H1 (cell line): ENCODE measurements around the gene TMEM161A. TPM values are rescaled to one million over a fixed set of nuclear protein-coding genes. Genes with fewer than 3 reads are reported as not detected.

ENCODE experiments used
- CTCF ChIA-PET: fragments of 300-600 bp; sonication (Branson Sonifier 250); formaldehyde crosslinking; loops from one replicate; lab custom pipeline; 2021; ENCODE audit not compliant: partially characterized antibody; lab: Charles Lee
- POLR2A ChIA-PET: fragments of 300-600 bp; sonication (Branson Sonifier 250); formaldehyde crosslinking; loops from one replicate; lab custom pipeline; 2021; ENCODE audit warnings: inconsistent platforms; ENCODE audit not compliant: partially characterized antibody; lab: Charles Lee
- DNase-seq, 2 experiments: peaks; one replicate each; pipeline versions ENCODE4 v3.0.0 to v3.0.0-alpha.2; 2010 to 2022; ENCODE audit warnings: low spot score in 2 of 2, low read depth in 1 of 2, mixed read lengths in 1 of 2
- FAIRE-seq: peaks from 2 replicates; lab custom pipeline; 2011; peaks lifted over from hg19 to GRCh38; lab: Jason Lieb, UNC
- H2AFZ ChIP-seq: 2 replicates; pipeline ENCODE4 v1.8.1; 2012; ENCODE audit warnings: low read length, inconsistent platforms
- H2AK5ac ChIP-seq: 2 replicates; pipeline ENCODE4 v1.6.1; 2013; ENCODE audit warnings: low read depth, low read length
- H2BK120ac ChIP-seq: replicated peaks from 2 replicates; pipeline ENCODE3; 2013; ENCODE audit warnings: low read depth, low read length, inconsistent platforms
- H2BK12ac ChIP-seq: 2 replicates; pipeline ENCODE4 v1.6.1; 2013; ENCODE audit warnings: low read depth, low read length
- H2BK15ac ChIP-seq: 2 replicates; pipeline ENCODE4 v1.6.1; 2013; ENCODE audit warnings: low read length
- H2BK20ac ChIP-seq: 2 replicates; pipeline ENCODE4 v1.6.1; 2013; ENCODE audit warnings: low read length
- H2BK5ac ChIP-seq: 2 replicates; pipeline ENCODE4 v1.6.1; 2013; ENCODE audit warnings: low read depth, low read length
- H3K14ac ChIP-seq: 2 replicates; pipeline ENCODE4 v1.6.1; 2013; ENCODE audit warnings: inconsistent platforms; ENCODE audit not compliant: insufficient read length
- H3K18ac ChIP-seq: 2 replicates; pipeline ENCODE4 v1.6.1; 2013; ENCODE audit warnings: low read length; ENCODE audit errors: extremely low read depth
- H3K23ac ChIP-seq: 2 replicates; pipeline ENCODE4 v1.6.1; 2013; ENCODE audit warnings: inconsistent platforms; ENCODE audit not compliant: insufficient read length
- H3K23me2 ChIP-seq: 2 replicates; pipeline ENCODE4 v1.6.1; 2013; ENCODE audit warnings: low read depth, low read length
- H3K27ac ChIP-seq: 2 replicates; pipeline ENCODE4 v1.6.1; 2011; ENCODE audit warnings: low read depth, low read length, inconsistent platforms
- H3K27me3 ChIP-seq, 4 experiments: replicated peaks in 1 of 4; 1 replicate in 1 of 4; 2 replicates in 3 of 4; pipeline versions ENCODE4 v1.6.1 to v1.8.1; 2011 to 2013; ENCODE audit warnings: low read length in 3 of 4, mild to moderate bottlenecking in 3 of 4, inconsistent platforms in 2 of 4, mixed read lengths in 2 of 4, moderate library complexity in 1 of 4; ENCODE audit not compliant: control insufficient read depth in 3 of 4, insufficient read depth in 3 of 4; ENCODE audit errors: extremely low read depth in 1 of 4
- H3K36me3 ChIP-seq, 4 experiments: 2 replicates each; pipeline versions ENCODE4 v1.6.1 to v1.8.1; 2011 to 2013; ENCODE audit warnings: mild to moderate bottlenecking in 4 of 4, low read length in 3 of 4, moderate library complexity in 2 of 4, control low read depth in 1 of 4, inconsistent platforms in 1 of 4; ENCODE audit not compliant: insufficient read depth in 4 of 4, control insufficient read depth in 2 of 4
- H3K4ac ChIP-seq: replicated peaks from 2 replicates; pipeline ENCODE3; 2013; ENCODE audit warnings: low read length, low read depth, mixed read lengths, inconsistent platforms; ENCODE audit not compliant: insufficient read length
- H3K4me1 ChIP-seq, 4 experiments: replicated peaks in 1 of 4; 1 replicate in 1 of 4; 2 replicates in 3 of 4; pipeline versions ENCODE4 v1.6.1 to v1.8.1; 2011 to 2013; ENCODE audit warnings: low read length in 3 of 4, inconsistent platforms in 2 of 4, mixed read lengths in 1 of 4; ENCODE audit not compliant: insufficient read depth in 4 of 4, control insufficient read depth in 3 of 4
- H3K4me2 ChIP-seq, 2 experiments: 2 replicates each; pipeline versions ENCODE4 v1.6.1 to v1.8.1; 2011 to 2013; ENCODE audit warnings: low read depth in 2 of 2, low read length in 2 of 2, control low read depth in 1 of 2, inconsistent platforms in 1 of 2, mild to moderate bottlenecking in 1 of 2; ENCODE audit not compliant: insufficient read depth in 1 of 2
- H3K4me3 ChIP-seq, 4 experiments: fragments of 200-600, 300-600 bp in 1 of 4; sonication (generic), shearing (Covaris generic), sonication (Bioruptor Twin) in 1 of 4; 2 replicates each; pipeline versions ENCODE4 v1.5.1 to v1.8.1; 2011 to 2016; ENCODE audit warnings: low read length in 4 of 4, low read depth in 3 of 4, control low read depth in 2 of 4, inconsistent platforms in 2 of 4, mild to moderate bottlenecking in 2 of 4, mixed read lengths in 1 of 4, moderate library complexity in 1 of 4; ENCODE audit not compliant: insufficient read depth in 2 of 4; ENCODE audit errors: extremely low read depth in 1 of 4
- H3K56ac ChIP-seq: replicated peaks from 2 replicates; pipeline ENCODE3; 2013; ENCODE audit warnings: low read depth, mild to moderate bottlenecking, mixed read lengths, low read length, inconsistent platforms; ENCODE audit not compliant: insufficient read length
- H3K79me1 ChIP-seq: 2 replicates; pipeline ENCODE4 v1.6.1; 2013; ENCODE audit warnings: low read depth, low read length, control low read depth
- H3K79me2 ChIP-seq, 2 experiments: 2 replicates each; pipeline versions ENCODE4 v1.6.1 to v1.8.1; 2012 to 2013; ENCODE audit warnings: low read length in 2 of 2, mild to moderate bottlenecking in 2 of 2, inconsistent platforms in 1 of 2; ENCODE audit not compliant: insufficient read depth in 2 of 2, control insufficient read depth in 1 of 2
- H3K9ac ChIP-seq, 4 experiments: replicated peaks in 1 of 4; 1 replicate in 1 of 4; 2 replicates in 3 of 4; pipeline versions ENCODE4 v1.6.1 to v1.8.1; 2011 to 2013; ENCODE audit warnings: low read depth in 3 of 4, low read length in 3 of 4, control low read depth in 2 of 4, mild to moderate bottlenecking in 2 of 4, moderate library complexity in 2 of 4, inconsistent platforms in 1 of 4; ENCODE audit errors: extremely low read depth in 1 of 4
- H3K9me3 ChIP-seq, 2 experiments: 2 replicates each; pipeline versions ENCODE4 v1.6.1 to v1.8.1; 2012 to 2013; ENCODE audit warnings: mild to moderate bottlenecking in 2 of 2, moderate library complexity in 2 of 2, control low read depth in 1 of 2, inconsistent platforms in 1 of 2, low read depth in 1 of 2, low read length in 1 of 2, mixed read lengths in 1 of 2; ENCODE audit not compliant: insufficient read depth in 2 of 2
- H4K20me1 ChIP-seq, 2 experiments: replicated peaks in 1 of 2; 2 replicates each; pipeline versions ENCODE3 to v1.8.1; 2011 to 2013; ENCODE audit warnings: inconsistent platforms in 2 of 2, low read length in 2 of 2, mild to moderate bottlenecking in 1 of 2; ENCODE audit not compliant: insufficient read depth in 2 of 2, control insufficient read depth in 1 of 2
- H4K5ac ChIP-seq: 2 replicates; pipeline ENCODE4 v1.6.1; 2013; ENCODE audit warnings: low read length, low read depth, mixed read lengths, inconsistent platforms; ENCODE audit not compliant: insufficient read length
- H4K8ac ChIP-seq: 2 replicates; pipeline ENCODE4 v1.8.0; 2013; ENCODE audit warnings: mild to moderate bottlenecking, moderate library complexity, low read length, inconsistent platforms; ENCODE audit not compliant: insufficient read depth; ENCODE audit errors: extremely low read depth
- H4K91ac ChIP-seq: replicated peaks from 2 replicates; pipeline ENCODE3; 2013; ENCODE audit warnings: low read length, mixed read lengths, inconsistent platforms; ENCODE audit not compliant: insufficient read length
- ASH2L ChIP-seq: fragments of 200-600, 300-600 bp; sonication (generic); IDR thresholded peaks from one replicate; pipeline ENCODE4 v1.7.1; 2017; ENCODE audit warnings: low read length
- ATF2 ChIP-seq: IDR thresholded peaks from 2 replicates; pipeline ENCODE4 v1.6.1; 2012; ENCODE audit warnings: low read length, inconsistent platforms
- CREB1 ChIP-seq: IDR thresholded peaks from 2 replicates; pipeline ENCODE4 v1.6.1; 2012; ENCODE audit warnings: inconsistent platforms
- JUND ChIP-seq: IDR thresholded peaks from 2 replicates; pipeline ENCODE4 v1.6.1; 2011; ENCODE audit warnings: mild to moderate bottlenecking, improper control_type of control experiment, low read length
- SIN3A ChIP-seq, 2 experiments: IDR thresholded peaks in 1 of 2; conservative IDR thresholded peaks in 1 of 2; 2 replicates each; pipeline ENCODE4 v1.6.1; 2011 to 2012; ENCODE audit warnings: low read length in 2 of 2, improper control_type of control experiment in 1 of 2, low read depth in 1 of 2, mild to moderate bottlenecking in 1 of 2
- TAF7 ChIP-seq: optimal IDR thresholded peaks from 2 replicates; pipeline ENCODE3; 2011; ENCODE audit warnings: low read depth, mild to moderate bottlenecking, inconsistent platforms, low read length, moderate library complexity, borderline replicate concordance
- YY1 ChIP-seq: IDR thresholded peaks from 2 replicates; pipeline ENCODE4 v1.6.1; 2011; ENCODE audit warnings: low read depth, mild to moderate bottlenecking, low read length
- WGBS, 2 experiments: shearing (Covaris generic) in 1 of 2; methylation state at CpG; one replicate each; pipeline versions ENCODE4 v1.1.6 to v1.1.7; 2013 to 2015; ENCODE audit warnings: low lambda C conversion rate in 2 of 2, mixed read lengths in 2 of 2, inconsistent platforms in 1 of 2, low coverage in 1 of 2, missing lambda C conversion rate in 1 of 2; ENCODE audit not compliant: insufficient replicate concordance in 2 of 2, insufficient coverage in 1 of 2, insufficient read length in 1 of 2; ENCODE audit errors: extremely low coverage in 1 of 2, missing lambda C conversion rate in 1 of 2; 5-methylcytosine and 5-hydroxymethylcytosine counted together
- polyA plus RNA-seq, 7 experiments: library from polyadenylated mRNA; depleted of rRNA in 3 of 7; stranded (reverse) in 5 of 7; unstranded in 2 of 7; fragments of >200 nt in 5 of 7; fragments of 200-250 nt in 2 of 7; gene quantifications; 1 replicate in 5 of 7; 2 replicates in 1 of 7; 4 replicates in 1 of 7; pipeline versions ENCODE4 v1.2.1 to v1.2.3, GENCODE V29; 2011 to 2013; ENCODE audit warnings: missing spikeins in 2 of 7, mixed read lengths in 2 of 7
- total RNA-seq: library from RNA; stranded (reverse); fragmentation: NEBNext Ultra II Directional; extraction: Animal tissue kit (Norgen Biotek cat#: 25700); gene quantifications from 2 replicates; pipeline ENCODE4 v1.2.1, GENCODE V29; 2021

TMEM161A gene
- total and polyA plus RNA-seq, 2 of the 8 experiments (the other 6 are each of a cell fraction or from before 2014, with no cell fraction given), result 47.8 to 103 TPM

- WGBS, 2 experiments, result 88% methylated on average over 1 of the region's 1 CpG; no CpG with 5 or more reads in 1 of the 2 experiments
- FAIRE-seq (no peak), DNase-seq (no peak)
- H3K9me3 ChIP-seq, result no peaks in the 10 kb centered on the region
- no peak overlapping the region for H4K8ac ChIP-seq
- no peak overlapping the region for H3K4me2 ChIP-seq
- no peak overlapping the region for H3K4ac ChIP-seq
- peaks cover 0 to 14% (median 4%) of the 10 kb centered on the region in 4 experiments; a peak in 3 of 8 replicates for H3K36me3 ChIP-seq
- H4K5ac ChIP-seq, result no peak overlapping the region
- no peak overlapping the region for H2AFZ ChIP-seq
- no peak overlapping the region for H3K27ac ChIP-seq
- no peak overlapping the region for H3K4me3 ChIP-seq
- no peak overlapping the region for H2AK5ac ChIP-seq
- POLR2A ChIA-PET, result interaction anchor here (1.2 to 3.3 kb wide), 3 partner anchors 9 to 136 kb away, joined by 3 to 22 read pairs (median 8); no protein-coding TSS in a partner anchor
- H3K9ac ChIP-seq, result no peak overlapping the region
- H2BK15ac ChIP-seq, result no peak overlapping the region
- peaks cover 0 to 2% of the 10 kb centered on the region in 2 experiments for H4K20me1 ChIP-seq
- H2BK5ac ChIP-seq, result no peak overlapping the region
- H2BK20ac ChIP-seq, result no peak overlapping the region
- H3K79me2 ChIP-seq, result no peaks in the 10 kb centered on the region
- H3K18ac ChIP-seq, result no peak overlapping the region
- H3K23ac ChIP-seq, result no peak overlapping the region
- H2BK120ac ChIP-seq, result no peak overlapping the region
- H3K27me3 ChIP-seq, result no peaks in the 10 kb centered on the region
- peaks cover 0 to 18% (median 13%) of the 10 kb centered on the region in 4 experiments; a peak in 6 of 7 replicates for H3K4me1 ChIP-seq
- peaks cover 4% of the 10 kb centered on the region; the same call in 1 of the 2 replicates for H3K23me2 ChIP-seq
- no peak overlapping the region for H3K14ac ChIP-seq
- no peaks in the 10 kb centered on the region for H3K79me1 ChIP-seq
- CTCF ChIA-PET, result interaction anchor here (0.6 to 3.1 kb wide), 7 partner anchors 11 to 962 kb away, joined by 3 to 24 read pairs (median 3); no protein-coding TSS in a partner anchor
- H4K91ac ChIP-seq, result no peak overlapping the region
- H3K56ac ChIP-seq, result no peak overlapping the region
- no peak overlapping the region for H2BK12ac ChIP-seq
- no peak for TF ChIP-seq ATF2
- no peak for TF ChIP-seq JUND
- no peak for TF ChIP-seq YY1
- TF ChIP-seq TAF7, result no peak
- no peak for TF ChIP-seq ASH2L
- TF ChIP-seq SIN3A (conservative IDR thresholded peaks at IDR 0.05 in 1 of 2, IDR thresholded peaks at IDR 0.05 in 1 of 2; ENCODE audit: low read depth in 1 of 2, low read length in 2 of 2), result no peak
- TF ChIP-seq CREB1, result no peak
These were observed 15.4 kb downstream of the TMEM161A start for GRCh38 chr19:19122902-19123301.
